ENCODE results near the gene DEGS2.

Gene DEGS2

DNA sequence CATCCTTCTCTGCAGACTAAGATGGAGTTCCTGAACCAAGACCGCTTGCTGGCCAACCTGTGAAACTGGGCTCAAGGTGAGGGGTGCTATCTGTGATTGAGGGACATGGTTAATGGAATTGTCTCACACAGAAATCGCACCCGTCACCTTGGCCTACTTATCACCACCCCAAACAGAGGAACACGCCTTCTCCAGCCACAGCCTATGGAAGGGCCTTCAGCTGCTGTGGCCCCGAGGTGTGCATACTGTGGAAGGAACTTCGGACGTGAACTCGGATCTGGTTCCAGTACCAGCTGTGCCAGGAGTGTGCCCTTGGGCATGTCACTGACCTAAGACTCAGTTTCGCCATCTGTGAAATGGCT lies 49.9 kb downstream of the DEGS2 start:
- no peak for DNase-seq

DNA sequence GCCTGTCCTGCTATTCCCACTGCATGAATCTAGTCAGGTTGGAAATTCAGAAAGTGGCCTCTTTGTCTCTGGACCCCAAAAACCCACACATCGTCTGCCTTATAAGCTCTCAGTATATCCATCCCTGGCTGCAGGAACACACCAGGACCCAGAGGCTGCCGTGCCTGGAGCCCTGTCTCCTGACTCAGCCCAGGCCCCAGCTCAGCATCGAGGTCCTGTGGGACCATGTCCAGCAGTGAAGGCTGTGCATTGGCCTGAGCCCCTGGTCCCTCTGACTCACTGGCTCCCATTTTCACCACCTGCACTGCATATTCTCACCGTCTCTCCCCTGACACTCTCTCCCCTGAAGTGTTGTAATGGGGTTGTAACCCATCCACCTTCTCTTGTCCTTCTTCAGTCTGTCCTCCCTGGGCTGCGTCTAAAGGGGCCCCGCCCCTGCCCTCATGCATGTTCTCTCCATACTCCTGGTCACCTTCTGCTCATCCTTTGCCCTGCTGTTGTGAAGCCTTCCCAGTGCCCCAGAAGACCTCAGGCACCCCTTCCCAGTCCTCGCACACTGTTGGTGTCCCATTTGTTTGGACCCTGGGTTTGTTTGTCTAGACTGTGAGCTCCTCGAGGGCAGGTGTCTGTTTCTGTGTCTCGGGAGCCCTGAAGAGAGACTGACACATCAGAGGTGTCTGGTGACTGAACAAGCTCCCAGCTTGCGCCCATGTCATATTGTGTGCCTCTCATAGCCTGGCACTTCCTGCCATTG lies 50.4 kb downstream of the DEGS2 start:
- no peak for DNase-seq

DNA sequence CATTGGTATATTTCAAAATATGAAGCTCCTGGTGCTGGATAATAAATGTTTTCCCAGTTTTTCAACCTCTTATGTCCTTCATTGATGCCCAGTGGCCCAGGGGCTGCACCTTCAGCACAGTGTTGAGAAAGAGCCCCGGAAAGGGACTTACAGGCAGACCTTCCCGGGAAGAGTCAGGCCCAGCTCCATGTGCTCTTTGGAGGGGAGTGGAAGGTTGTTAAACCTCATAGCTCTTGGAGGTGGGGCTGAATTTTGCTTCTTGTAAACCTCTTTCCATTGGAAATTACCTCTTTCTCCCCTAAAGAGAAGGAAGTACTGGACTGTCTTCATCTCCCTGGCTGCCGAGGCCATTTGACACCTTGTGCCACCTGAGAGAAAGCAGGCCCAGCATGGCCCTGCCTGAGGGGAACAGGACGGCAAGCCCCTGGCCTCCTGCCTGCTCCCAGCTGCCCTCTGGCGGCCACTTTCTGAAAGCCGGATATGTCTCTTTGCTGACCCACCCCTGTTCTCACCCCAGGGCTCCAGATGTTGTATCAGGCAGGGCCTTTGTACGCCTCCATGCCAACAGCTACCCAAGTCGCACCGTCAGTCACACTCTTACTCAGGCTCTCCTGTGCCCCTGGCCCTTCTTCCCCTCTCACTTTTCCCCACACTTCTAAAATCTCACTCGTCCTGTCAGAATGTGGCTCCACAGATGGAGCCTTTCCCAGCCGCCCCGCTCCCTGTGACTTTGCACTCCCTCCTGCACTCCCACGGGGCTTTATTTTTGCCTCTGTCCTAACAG lies 51.2 kb downstream of the DEGS2 start:
- DNase-seq = no peak

DNA sequence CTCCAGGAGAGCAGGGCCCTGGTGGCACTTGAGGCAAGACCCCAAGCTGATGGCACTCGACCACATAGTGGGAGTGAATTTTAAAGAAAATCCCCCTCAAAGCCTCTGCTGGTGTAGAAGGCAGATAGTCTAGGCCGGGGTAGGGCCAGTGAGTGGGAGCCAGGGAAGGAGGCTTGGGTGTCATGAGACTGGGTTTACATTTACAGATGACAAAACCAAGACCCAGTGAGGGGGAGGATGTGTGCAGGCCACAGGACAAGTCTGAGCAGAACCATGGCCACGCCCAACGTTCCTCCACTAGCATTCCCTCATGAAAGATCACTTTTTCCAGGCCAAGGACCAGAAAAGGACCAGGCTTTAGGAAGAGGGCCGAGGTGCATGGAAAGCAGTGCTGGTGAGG lies 52.2 kb downstream of the DEGS2 start:
- no peak for DNase-seq

DNA sequence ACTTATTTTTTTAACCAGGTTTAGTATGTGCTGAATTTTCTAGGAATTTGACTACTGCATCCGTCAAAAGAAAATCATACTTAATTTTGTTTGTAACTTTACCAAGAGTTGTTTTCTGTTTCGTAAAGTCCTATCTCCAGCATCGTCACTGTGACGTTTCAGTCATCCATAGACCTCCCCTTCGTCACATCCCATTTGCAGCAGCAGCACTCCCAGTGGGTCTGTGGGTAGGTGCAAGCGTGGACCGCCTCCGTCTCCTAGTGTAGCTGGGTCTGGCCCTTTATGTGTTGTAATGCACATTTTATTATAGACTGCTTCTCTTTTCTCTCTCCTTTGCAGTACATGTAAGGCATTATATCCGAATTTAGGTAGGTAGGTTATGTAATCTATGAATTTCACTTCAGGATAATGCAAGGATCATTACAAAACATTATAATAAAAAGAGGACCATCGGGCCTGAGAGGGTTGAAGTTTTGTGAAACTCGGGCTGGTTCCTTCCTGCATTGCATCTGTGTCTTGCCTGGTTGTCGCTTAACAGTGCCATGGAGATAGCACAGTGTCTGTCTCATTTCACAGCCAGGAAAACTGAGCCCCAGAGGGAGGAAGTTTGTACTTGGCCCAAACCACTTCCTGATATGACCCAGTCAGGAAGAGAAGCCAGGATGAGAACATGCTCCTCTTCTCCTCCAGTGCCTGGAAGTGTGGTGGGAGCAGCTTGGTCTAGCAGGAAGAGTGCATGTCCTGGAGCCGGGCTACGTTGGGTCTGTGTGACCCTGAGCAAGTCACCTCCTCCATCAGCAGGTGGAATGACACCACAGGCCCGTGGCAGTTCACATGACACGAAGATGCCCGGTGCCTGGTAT lies 53.0 kb downstream of the DEGS2 start:
- no peak for DNase-seq

DNA sequence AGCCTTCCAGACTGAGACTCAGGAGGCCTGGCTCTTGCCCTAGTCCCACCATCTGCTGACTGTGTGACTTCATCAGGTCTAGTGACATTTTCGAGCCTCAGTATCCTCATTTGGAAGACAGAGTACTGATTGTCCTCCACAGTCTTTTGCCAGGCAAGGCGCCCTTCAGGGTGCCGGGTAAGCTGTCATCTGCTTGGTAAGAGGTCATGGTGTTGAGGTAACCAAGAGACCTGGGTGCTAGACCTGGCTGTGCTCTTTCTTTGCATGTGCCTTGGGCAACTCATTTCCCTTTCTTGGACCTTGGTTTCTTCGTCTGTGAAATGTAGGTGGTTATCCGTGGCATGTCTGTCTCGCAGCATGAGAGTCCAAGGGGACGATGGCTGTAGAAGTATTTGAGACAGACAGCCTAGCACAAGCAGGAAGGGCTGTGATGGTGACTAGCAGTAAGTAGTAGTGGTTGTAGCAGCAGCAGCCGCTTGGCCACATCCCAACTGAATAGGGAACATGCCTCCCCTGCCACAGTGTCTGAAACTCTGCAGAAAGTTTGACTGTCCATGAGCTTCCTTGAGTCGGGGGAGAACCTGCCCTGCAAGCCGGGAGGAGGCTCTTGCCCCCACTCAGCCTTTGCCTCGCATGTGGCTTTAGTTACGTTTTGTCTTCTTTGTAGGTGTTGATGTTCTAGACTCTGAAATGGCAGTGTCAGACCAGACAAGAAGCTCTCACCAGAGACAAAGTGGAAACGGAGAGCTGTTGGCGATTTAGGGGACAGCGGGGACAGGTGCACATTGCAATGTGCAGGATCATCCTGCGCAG lies 53.9 kb downstream of the DEGS2 start:
- no peak for DNase-seq

DNA sequence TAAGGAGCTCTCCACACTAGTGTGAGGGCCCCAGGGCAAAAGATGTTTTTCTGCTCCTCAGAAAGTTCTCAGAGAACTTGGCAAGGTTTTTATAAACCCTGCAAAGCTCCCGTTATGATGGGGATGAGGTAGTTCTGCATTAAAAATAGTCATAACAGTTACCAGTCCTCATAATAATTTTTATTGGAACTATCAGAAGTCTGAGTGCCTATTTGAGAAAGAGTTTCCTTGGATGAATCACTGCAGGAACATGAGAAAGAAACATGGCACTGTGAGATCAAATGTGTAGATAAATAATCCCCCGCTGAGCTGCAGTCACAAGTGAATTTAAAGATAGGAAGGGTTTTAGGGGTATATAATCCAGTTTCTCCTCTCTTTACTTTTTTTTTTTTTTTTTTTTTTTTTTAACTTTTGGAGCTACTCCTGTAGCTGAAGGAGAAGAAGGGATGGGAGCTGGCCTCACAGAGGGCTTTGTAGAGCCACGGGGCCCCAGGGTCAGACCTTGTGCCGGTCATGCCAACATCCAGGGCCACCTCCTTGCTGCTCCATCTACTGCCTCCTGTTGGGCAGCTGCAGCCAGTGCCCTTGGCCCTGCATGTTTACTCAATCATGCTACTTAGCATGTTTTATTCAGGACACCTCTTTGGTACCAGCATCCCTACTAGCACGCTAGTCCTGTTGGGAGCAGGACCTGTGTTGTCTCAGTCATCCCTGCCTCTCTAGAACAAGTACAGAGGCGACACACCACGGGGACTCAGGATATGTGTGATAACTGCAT lies 54.7 kb downstream of the DEGS2 start:
- no peak for DNase-seq

DNA sequence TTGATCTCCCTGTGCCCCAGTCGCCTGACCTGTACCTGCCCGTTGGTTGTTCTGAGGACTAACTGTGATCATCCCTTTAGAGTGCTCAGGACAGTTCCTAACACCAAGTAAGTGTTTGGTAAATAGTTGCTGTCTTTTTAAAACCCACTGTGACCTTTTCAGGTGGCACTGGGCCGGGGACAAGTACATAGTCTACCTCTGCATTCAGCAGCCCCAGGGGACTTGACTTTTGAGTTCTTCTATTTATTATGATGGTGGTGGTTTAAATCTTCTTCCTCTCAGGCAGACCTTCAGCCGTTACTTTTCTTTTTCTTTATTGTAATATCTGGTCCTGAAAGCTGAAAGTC lies 55.5 kb downstream of the DEGS2 start:
- DNase-seq = no peak

DNA sequence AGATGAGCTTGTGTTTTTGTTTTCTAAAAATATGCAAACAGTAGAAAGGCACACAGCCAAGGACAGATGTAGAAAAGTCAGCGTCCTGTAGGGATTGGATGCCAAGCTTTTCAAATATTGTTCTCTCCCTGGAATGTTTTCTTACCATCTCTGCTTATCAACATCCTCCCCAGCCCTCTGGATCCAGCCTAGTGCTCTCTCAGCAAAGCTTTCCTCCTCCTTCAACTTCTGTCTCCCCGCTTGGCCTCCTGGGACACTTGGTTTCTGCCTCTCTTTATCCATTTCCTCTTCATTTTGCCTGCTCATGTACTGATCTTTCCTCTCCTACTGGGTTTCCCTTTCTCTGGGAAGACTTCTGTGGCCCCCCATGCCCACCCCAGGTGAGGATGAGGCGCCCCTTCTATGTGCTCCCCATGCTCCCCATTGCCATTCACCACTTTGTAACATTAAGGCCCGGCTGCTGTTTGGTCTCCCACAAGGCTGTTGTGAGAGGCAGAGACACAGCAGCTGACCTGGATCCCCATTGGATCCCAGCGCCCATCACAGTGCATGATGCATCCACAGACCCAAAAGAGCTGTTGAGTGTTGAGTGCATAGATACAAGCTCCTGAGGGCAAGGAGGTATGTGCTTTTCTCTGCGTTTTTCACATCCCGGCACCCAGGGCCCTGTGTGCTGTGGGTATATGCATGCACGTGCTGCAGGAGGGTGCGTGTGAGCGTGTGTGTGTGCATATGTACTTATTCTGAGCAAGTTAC lies 56.0 kb downstream of the DEGS2 start:
- DNase-seq = no peak

DNA sequence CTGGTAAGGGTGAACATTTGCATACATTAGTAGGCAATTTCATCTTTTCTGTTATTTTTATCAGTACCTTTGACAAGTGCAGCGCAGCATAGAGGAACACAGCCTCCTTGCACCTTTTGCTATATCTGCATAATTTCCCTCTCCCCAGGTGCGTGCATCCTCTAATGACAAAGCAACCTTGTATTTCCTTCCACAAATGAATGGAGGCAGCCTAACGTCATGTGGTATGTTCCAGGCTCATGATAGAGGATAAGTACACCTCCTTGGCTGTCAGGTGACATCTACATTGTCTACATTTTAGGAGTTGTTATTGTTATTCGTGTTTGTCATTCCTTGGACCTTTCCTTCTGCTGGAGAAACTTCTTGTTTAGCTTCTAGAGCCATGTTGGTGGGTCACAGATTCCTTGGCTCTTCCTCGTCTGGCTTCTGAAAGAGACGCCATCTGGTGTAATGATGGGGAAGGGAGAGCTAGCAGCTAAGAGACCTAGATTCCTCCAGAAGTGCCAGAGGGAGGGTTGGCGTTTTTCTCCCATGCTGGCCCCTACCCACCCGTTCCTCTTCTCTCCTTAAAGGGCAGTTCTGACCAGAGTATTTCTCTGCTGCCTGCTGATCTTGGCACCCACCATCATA lies 57.2 kb downstream of the DEGS2 start:
- DNase-seq = no peak

DNA sequence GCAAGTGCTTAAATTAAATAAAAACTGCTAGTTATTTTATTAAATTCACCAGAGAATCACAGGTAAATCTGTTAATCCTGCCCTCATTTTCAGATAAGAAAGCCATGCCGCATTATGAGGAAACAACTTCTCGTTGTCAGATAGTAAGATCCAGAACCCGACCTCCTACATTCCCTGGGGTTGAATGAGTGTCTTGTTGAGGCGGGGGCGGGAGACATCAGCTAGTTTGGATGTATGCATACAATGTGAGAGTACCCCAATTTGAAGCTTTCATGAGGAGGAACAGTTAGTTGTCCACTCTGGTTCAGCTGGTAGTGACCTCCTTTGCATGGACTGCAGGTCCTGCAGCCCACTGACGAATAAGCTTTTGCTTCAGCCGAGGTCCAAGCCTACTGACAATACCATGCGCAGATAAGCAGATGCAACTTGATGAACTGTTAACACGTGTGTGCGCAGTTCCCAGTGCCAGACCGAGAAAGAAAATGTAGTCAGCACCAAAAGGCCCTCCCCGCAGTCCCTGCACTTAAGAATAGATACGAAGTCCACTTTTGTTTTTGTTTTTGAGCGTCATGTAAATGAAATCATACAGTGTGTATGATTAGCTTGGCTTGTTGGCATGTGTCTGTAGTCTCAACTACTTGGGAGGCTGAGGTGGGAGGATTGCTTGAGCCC lies 59.3 kb downstream of the DEGS2 start:
- no peak for DNase-seq

DNA sequence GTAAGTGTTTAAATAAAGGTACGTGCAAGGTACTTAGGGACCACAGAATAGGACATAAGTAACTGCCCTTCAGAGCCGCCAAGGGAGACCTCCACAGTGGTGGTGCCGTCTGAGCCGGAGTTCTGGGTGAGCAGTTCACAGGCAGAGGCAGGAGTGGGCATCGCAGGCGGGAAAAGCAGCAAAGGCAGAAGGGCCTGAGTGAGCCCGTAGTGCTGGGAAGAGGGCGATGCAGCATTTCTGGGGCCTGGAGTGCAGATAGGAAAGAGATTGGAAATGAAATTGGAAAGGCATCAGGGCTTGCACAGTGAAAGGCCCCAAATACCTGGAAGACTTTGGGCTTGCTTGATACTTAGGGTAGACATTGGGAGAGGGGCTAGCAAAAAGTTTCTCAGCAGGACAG lies 61.3 kb downstream of the DEGS2 start:
- DNase-seq = no peak

DNA sequence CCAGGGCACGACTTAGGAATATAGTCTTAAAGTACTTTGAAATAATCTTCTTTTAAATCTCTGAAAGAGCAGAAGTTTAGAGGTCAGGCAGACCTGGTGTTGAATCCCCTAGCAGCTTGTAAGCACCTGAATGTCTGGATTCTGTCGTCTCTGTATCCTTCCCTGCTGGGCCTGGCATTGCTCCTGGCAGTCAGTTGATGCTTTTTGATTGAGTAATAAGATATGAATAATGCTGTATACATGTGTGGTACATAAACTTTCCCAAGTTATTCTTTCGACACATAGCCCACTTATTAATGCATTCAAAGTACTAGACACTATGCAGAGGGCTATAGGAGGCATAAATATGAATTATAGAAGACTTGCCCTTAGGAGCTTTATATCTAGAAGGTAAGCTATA lies 62.8 kb downstream of the DEGS2 start:
- DNase-seq = no peak
